HG02981 (cell line): Measurements from ENCODE around the gene EHBP1L1.
"Not testable (repeated sequence)": the region's sequence is repeated elsewhere in the genome, so short reads cannot be mapped to it uniquely, and the experiment has no call there.

ENCODE experiments used
- ATAC-seq: cut with Tn5 transposase; IDR thresholded peaks from one replicate; pipeline ENCODE4 v1.9.1; 2021; ENCODE audit warnings: mild to moderate bottlenecking, moderate library complexity; ENCODE audit not compliant: unreplicated experiment

EHBP1L1 gene

DNA sequence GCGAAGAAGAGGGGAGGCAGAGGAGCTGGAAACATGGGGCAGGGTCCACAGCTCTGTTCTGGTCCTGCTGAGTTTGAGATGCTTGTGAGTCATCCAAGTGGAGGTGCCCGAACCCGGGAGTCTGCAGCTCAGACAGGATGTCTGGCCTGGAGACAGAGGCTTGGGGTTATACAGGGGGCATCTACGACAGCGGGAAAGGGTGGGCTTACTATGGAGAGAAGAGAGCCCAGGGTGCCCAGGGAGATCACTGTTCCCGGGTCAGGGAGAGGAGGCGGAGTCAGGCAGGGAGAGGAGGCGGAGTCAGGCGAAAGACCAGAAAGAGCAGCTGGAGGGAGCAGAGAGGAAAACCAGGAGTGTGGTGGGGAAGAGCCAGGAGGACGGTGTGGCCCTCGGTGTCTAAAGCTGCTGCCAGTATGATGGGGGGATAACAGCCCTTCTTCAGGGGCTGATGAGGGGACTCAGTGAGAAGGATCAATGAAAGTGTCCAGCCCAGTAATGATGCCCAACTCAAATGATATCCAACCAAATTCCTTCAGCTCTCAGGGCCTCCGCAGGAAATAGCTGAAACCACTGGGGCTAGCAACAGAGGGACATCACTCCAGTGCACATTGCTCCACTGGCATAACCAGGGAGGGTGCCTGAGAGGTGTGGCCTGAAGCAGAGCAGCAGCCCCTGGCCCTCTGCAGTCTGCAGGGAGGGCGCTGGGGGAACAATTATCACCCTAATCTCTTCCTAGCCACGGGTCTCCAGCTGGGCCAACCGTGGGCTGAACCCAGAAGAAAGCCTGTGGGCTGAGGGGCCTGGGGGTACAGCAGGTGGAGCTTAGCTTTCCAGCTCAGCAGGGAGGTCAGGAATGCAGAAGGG lies 15.1 kb upstream of the EHBP1L1 start:
- no peak for ATAC-seq

DNA sequence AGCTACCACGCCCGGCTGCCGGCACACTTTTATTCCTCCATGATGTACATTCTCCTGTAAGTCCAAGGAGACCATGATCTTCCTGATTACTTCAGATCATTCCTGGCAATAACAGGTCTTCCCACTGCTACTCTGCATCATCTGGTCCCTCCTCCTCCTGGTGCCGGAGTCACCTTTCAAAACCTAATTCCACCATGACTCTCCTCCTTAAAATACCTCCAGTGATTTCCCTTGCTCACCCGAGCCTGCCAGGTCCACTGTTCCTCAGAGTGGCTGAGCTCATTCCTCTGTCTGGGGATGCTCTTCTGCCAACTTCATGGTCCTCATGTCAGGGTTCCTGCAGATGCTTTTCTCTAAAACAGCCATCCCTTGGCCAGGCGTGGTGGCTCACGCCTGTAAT lies 13.8 kb upstream of the EHBP1L1 start:
- ATAC-seq = no peak

DNA sequence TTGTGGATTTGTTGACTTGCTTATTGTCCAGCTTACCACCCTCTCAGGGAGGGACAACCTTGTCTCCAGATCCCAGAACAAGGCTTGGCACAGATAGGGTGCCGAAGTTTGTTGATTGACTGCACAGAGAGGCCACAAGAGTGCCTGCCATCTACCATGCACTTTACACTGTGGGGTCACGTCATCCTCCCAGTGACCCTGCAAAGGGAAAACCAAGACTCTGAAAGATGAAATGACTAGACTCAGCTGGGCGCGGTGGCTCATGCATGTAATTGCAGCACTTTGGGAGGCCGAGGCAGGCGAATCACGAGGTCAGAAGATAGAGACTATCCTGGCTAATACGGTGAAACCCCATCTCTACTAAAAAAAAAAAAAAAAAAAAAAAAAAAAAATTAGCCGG lies 13.1 kb upstream of the EHBP1L1 start:
- no peak for ATAC-seq

DNA sequence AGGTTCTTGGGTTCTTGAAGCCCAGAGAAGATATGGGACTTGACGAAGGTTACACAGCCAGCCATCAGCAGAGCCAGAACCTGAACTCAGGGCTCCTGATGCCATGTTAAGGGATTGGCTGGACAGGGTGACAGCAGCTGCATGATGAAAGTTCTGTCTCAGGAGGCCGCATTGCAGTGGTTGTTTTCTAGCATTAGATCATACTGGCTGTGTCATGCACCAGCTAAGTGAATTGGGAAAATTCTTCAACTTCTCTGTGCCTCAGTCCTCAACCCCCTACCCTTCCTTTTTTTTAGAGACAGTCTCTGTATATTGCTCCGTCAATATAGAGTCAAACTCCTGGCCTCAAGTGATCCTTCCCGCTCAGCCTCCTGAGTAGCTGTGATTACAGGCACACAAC lies 12.3 kb upstream of the EHBP1L1 start:
- ATAC-seq = no peak

DNA sequence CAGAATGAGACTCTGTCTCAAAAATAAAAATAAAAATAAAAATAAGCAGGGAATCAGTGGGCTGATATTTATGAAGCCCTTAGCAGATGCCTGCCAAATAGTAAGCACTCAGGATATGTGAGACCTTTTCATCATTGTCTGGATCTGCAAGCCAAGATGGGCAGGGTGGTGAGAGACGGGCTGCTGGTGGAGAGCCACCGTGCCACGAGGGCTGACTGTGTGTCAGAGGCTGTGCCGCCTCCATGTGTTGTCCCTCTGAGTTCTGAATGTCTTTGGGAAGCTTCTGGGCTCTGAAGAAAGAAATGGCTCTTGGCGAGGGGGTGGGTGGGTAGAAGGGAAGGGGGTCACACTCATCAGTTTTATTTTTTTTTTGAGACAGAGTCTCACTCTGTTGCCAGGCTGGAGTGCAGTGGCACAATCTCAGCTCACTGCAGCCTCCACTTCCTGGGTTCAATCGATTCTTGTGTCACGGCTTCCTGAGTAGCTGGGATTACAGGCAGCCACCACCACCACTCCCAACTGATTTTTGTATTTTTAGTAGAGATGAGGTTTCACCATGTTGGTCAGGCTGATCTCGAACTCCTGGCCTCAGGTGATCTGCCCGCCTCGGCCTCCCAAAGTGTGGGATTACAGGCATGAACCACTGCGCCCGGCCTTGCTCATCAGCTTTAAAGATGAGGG lies 10.8 kb upstream of the EHBP1L1 start:
- not testable (repeated sequence) for ATAC-seq

DNA sequence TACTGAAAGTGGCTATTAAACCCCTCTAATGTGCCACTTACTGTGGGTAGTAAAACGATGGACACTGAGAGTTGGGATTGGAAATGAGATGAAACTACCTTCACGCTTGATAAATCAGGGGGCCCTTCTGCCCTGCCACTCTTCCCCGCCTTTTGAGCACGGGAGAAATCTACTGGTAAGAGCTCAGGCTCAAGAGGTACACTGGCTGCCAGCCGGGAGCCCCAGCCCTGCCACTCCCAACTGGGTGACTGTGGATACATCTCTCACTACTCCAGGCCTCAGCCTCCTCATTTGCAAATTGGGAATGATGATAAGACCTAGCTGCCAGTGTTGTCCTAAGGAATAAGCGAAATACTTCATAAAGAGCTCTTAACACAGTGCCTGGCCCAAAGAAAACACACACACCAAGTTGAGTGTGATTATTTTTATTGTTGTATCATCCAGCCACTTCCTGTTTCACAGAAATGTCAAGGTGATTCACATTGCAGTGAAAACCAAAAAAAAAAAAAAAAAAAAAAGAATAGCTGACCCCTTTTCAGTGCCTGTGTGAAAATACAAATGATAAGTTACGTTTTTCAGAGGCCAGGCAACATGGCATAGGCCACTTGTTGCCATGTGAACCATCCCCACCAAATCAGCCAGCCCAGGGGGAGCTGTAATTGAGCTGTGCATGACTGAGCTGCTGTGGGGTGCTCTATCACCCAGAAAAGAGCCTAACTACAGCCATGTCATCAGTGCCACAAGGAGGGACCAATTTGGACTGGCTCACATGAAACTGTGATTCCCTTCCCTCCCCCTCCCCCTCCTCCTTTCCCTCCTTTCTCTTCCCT lies 10.0 kb upstream of the EHBP1L1 start:
- ATAC-seq = no peak

DNA sequence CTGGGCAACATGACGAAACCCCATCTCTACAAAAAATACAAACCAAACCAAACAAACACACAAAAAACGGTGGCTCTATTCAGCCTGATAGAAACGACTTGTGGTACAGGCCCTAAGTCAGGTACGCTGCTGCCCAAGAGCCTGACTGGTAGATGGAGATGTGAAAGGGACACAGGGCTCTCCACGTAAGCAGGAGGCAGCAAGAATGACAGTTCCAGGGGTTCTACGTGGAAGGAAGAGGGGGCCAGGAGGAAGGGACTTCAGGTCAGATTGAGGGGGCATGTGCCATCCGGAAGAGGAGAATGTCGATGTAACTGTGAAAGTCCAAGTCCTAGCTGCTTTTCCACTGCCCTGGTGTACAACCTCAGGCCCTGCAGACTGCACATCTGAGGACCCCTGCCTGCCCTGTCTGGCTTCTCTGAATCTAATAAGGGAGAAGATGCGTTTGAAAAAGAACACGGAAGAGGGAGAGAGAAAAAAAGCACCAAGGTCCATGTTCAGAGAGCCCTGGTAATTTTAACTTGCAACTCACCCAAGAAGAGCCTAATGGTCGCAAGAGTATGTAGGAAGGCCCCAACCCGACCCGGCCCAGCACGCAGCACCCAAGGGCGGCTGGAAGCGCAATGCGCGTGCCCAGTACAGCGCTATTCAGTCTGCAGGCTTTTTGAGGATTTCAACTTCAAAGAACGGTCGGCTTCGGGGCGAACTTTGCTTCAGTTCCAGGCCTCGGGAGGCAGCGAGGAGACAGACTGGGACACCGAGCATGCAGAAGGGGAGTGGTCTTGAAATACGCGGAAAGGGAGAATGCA lies 6.5 kb upstream of the EHBP1L1 start:
- ATAC-seq = peak; percentile 2

DNA sequence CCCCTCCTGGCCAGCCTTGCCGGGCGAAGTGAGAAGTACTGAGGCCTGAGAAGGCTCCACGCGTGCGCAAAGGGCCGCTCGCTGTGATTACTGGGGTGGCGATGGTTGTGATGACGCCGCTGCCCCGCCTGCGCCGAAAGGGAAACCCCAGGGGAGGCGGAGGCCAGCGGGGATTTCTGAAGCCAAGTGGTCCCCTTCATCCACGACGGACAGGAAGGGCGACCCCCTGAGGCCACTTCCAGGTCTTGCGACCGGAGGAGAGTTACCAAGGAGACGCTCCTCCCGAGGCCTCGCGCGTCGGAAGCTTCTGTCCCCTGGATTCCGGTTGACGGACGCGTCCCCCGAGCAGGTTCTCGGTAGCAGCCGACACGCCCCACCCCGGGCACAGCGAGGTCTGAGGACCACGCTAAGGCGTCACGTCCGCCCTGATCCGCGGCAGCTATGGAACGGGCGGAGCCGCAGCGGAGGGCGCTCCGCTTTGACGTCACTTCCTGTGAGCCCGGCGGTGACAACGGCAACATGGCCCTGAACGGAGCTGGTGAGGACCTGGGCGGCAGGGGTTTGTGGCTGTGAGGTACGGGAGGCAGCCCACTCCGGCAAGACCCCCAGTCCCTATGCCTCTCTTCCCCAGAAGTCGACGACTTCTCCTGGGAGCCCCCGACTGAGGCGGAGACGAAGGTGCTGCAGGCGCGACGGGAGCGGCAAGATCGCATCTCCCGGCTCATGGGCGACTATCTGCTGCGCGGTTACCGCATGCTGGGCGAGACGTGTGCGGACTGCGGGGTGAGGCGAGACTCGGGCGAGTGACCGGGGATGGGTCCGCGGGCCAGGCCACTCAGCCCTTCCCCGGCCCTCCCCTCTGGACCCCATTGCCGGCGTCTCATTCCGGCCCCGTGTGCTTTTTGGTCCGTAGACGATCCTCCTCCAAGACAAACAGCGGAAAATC lies 5.6 kb upstream of the EHBP1L1 start, which contains the start of gene ZNRD2:
ZNRD2 (plus strand) TSS at position 505 of the 946 bp plus-strand sequence; CDS start at position 520, 15 bp downstream.
- ATAC-seq = peak; percentile 54

DNA sequence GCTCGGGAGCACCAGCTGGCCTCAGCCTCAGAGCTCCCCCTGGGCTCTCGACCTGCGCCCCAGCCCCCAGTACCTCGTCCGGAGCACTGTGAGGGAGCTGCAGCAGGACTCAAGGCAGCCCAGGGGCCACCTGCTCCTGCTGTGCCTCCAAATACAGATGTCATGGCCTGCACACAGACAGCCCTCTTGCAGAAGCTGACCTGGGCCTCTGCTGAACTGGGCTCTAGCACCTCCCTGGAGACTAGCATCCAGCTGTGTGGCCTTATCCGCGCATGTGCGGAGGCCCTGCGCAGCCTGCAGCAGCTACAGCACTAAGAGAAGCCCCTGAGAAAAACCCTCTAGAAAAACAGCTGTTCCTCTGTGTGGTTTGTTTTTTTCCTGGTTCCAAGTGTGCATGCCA lies 4.4 kb upstream of the EHBP1L1 start:
- ATAC-seq = no peak

DNA sequence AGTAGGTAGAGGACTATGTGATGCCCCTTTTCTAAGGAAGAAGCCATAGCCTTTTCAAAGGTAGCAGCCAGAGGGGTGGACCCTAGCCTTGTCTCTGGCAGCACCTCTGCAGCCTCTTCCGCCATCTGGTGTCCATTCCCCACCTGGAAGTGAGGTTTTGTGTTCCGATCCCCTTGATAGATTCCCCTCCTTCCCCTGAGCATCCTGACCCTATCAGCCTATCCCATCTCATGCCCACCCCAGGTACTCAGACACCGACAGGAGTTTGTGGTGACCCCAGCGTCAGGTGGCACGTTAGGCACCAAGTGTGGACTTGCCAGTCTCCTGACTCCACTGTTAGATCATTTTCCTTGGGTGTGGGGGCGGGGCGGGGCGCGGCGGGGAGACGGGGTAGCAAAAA lies 3.9 kb upstream of the EHBP1L1 start:
- no peak for ATAC-seq

DNA sequence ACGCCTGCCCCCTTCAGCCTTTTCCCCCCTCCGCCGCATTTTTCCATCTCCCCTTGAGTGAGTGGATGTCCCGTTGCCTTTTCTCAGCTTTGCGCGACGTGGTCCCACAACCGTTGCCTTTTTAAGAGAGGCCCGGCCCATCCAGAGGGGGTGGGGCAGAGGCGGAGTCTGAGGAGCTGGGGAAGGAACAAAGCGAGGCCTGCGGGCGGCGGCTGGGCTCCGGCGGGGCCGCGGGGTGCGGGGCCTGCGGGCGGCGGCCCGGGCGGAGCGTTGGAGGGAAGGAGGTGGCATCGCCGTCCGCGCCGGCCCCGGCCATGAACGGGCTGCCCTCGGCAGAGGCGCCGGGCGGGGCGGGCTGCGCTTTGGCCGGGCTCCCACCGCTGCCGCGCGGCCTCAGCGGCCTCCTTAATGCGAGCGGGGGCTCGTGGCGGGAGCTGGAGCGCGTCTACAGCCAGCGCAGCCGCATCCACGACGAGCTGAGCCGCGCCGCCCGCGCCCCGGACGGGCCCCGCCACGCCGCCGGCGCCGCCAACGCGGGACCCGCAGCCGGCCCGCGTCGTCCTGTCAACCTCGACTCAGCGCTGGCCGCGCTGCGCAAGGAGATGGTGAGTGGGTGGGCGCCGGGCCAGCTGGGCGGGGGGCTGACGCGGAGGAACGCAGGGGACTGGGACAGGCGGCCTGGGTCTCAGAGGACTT lies 3.3 kb upstream of the EHBP1L1 start, which contains the start of gene FAM89B:
FAM89B (plus strand) TSS at position 183 of the 696 bp plus-strand sequence; CDS start at position 315, 132 bp downstream.
- ATAC-seq = no peak

DNA sequence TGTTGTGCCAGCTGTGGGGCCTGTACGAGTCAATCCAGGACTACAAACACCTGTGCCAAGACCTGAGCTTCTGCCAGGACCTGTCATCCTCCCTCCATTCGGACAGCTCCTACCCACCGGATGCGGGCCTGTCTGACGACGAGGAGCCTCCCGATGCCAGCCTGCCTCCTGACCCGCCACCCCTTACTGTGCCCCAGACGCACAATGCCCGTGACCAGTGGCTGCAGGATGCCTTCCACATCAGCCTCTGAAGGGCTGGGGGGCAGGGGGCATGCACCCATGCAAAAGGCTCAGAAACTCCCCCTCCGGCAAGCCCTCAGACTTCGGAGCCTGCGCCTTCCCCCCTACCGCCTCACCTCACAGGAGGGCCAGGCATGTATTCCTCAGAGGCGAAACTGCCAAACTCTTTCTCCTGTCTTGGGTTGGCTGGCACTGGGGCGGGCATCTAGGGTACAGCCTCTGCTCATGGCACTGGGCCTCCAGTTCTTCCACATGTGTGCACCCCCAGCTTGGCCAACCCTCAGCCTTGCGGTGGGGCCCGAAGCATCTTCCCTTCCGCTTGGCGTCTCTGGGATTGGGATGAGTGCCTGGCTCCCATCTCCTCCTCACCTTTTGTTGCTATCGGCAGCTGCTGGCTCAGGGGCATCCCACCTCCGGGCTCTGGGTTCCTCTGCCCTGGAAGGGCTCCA lies 2.3 kb upstream of the EHBP1L1 start:
- no peak for ATAC-seq

DNA sequence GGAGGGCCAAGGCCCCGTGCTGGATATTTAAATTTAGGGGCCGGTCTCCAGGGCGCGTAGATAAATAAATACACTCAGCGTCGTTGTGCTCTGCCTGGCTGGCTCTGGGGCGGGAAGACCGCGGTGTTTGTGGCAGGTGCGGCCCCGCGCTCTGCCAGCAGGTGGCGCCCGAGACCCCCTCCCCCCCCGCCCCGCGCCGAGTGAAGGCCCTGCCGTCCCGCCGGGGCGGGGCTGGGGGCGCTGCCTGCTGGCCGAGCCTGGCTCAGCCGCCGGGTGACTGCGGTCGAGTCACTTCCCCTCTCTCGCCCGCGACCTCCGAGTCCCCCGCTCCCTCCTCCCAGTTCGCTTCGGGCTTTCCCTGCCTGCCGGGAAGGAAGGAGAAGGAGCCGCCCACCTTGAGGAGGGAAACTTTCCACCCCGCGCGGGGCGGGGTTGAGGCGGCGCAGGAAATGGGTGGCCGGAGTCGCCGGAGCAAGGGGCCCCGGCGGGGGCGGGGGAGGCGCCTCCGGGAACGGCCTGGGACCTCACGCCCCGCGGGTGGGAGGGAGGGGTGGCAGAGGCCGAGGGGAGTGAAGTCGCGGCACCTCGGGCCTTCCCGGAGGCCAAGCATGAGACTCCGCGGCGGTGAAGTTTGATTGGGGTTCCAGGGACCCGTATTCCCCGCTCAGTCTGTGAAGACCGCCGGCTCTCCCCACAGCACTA lies 1.6 kb upstream of the EHBP1L1 start:
- ATAC-seq = peak; percentile 32

DNA sequence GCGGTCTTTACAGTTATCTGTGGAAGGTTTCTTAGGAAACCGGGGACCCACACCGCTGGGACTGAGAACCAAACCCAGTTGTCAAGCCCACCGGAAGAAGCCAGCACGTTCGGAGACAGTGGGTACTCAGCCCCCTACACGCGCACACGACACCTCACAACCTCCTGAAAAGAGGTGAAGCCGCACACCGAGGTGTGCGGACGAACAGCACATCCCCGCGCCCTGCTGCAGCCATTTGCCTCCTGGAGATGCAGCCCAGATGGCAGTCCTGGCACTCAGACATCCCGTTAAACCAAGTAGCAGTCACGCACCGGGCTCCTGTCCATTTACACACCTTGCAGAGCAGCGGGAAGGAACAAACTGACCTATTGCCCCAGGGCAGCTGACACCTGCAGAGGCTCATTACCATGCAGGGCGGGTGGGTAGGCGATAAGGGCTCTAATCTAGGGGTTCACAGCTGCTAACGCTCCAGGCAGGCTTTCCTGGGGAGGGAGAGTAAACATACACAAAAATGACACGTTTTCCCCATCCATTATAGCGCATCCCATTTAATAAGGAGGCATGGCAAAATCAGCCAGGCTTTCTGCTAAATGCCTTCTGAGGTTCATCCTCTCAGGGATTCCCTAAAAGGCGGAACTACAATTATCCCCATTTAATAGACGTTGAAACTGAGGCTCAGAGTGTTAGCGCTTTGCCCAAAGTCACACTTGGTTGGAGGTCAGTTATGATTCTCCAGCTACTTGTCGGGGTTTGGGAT lies 864 bp upstream of the EHBP1L1 start:
- ATAC-seq = no peak

DNA sequence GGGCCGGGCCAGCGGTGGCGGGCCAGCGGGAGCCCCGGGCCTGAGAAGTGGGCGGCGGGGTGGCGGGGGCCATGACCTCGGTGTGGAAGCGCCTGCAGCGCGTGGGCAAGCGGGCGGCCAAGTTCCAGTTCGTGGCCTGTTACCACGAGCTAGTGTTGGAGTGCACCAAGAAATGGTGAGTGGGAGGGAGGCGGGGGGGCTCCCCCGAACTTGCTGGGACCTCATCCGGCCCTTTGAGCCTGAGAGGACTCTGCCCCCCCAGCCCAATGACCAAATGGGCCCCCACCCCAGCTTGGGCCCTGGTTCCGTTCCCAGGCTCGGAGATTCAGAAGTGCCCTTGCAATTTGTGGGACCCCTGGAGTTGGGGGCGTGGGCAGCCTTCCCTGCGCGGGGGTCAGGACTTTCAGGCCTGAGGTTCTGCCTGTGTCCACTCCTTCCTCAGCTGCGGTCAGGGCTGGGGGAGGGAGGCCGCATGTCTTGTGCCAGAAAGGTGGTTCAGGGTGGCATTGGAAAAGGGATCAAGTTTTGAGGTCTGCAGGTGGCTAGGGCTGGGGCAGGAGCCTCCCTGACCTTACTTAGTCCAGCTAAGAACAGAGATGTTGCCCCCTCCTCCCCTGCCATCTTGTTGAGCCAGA lies 496 bp downstream of the EHBP1L1 start:
- no peak for ATAC-seq
